Activated CD4-positive, alpha-beta T cell treated with anti-CD3 and anti-CD28 coated beads, Interleukin-2, amount 50 U/mL, for 16 hours (primary cell): ENCODE results near the gene NDEL1.
A peak's percentile ranks its signal among the peaks of the same experiment; 100 is the strongest.
"Not testable (repeated sequence)": the region's sequence is repeated elsewhere in the genome, so short reads cannot be mapped to it uniquely, and the experiment has no call there.

Source experiments
- DNase-seq: peaks from one replicate; pipeline ENCODE4 v3.0.0-alpha.2; 2020

Gene NDEL1

GRCh38 chr17:8435245-8436168 lies at the start of gene NDEL1:
Gene NDEL1, plus strand, starts transcription at chr17:8435884. Its CDS starts 8,388 bp downstream, at chr17:8444272.
- DNase-seq, result peak; percentile 98

GRCh38 chr17:8386841-8387240 lies 48.8 kb upstream of the NDEL1 start:
- no peak for DNase-seq

GRCh38 chr17:8387914-8388651 lies 47.6 kb upstream of the NDEL1 start:
- DNase-seq, result no peak

GRCh38 chr17:8391711-8392110 lies 44.0 kb upstream of the NDEL1 start:
- no peak for DNase-seq

- no peak for DNase-seq
Observed at GRCh38 chr17:8392274-8392673, 43.4 kb upstream of the NDEL1 start.

GRCh38 chr17:8392674-8393469 lies 42.8 kb upstream of the NDEL1 start:
- no peak for DNase-seq

GRCh38 chr17:8393470-8394231 lies 42.0 kb upstream of the NDEL1 start:
- DNase-seq, result peak; percentile 43

GRCh38 chr17:8394497-8394896 lies 41.2 kb upstream of the NDEL1 start:
- not testable (repeated sequence) for DNase-seq

- DNase-seq, result no peak
Observed at GRCh38 chr17:8397636-8398035, 38.0 kb upstream of the NDEL1 start, which contains the start of gene RNF222. Gene RNF222, minus strand, starts transcription at chr17:8397827. Its CDS starts 4,366 bp downstream, at chr17:8393461.

GRCh38 chr17:8398980-8399379 lies 36.7 kb upstream of the NDEL1 start:
- DNase-seq, result no peak

GRCh38 chr17:8401107-8401506 lies 34.6 kb upstream of the NDEL1 start:
- DNase-seq, result no peak

- no peak for DNase-seq
Observed at GRCh38 chr17:8402921-8403536, 32.7 kb upstream of the NDEL1 start.

- no peak for DNase-seq
Observed at GRCh38 chr17:8405499-8406016, 30.1 kb upstream of the NDEL1 start.

- no peak for DNase-seq
Observed at GRCh38 chr17:8406174-8406573, 29.5 kb upstream of the NDEL1 start.

- DNase-seq, result no peak
Observed at GRCh38 chr17:8408371-8408770, 27.3 kb upstream of the NDEL1 start.

GRCh38 chr17:8409966-8410882 lies 25.5 kb upstream of the NDEL1 start:
- peak; percentile 74 for DNase-seq

- DNase-seq, result no peak
Observed at GRCh38 chr17:8410883-8411238, 24.8 kb upstream of the NDEL1 start.

GRCh38 chr17:8412089-8412488 lies 23.6 kb upstream of the NDEL1 start:
- no peak for DNase-seq

- DNase-seq, result no peak
Observed at GRCh38 chr17:8413328-8413727, 22.4 kb upstream of the NDEL1 start.

- DNase-seq, result no peak
Observed at GRCh38 chr17:8413938-8414337, 21.7 kb upstream of the NDEL1 start.
